ENCODE measurements around the gene RLN2.
"Not testable (repeated sequence)": the region's sequence is repeated elsewhere in the genome, so short reads cannot be mapped to it uniquely, and the experiment has no call there.

Gene RLN2

GRCh38 chr9:5303840-5304795 lies at the start of gene RLN2:
TSS of gene RLN2 (minus strand) at chr9:5304716. CDS start at chr9:5304580, 136 bp downstream.
- DNase-seq (ENCODE audit: insufficient read length, low spot score); FAIRE-seq: not testable (repeated sequence)

GRCh38 chr9:5354184-5354583 lies 49.7 kb upstream of the RLN2 start:
- FAIRE-seq (no peak), DNase-seq (ENCODE audit: insufficient read length, low spot score) (no peak)
- TF ChIP-seq CTCF (IDR thresholded peaks at IDR 0.05; ENCODE audit: insufficient read depth, missing control alignments): no peak

GRCh38 chr9:5352637-5353248 lies 48.2 kb upstream of the RLN2 start:
- DNase-seq (ENCODE audit: insufficient read length, low spot score): no peak
- TF ChIP-seq CTCF (IDR thresholded peaks at IDR 0.05; ENCODE audit: insufficient read depth, missing control alignments): no peak
- FAIRE-seq: no peak

- not testable (repeated sequence) for DNase-seq (ENCODE audit: insufficient read length, low spot score)
- FAIRE-seq: peak; percentile 44
Observed at GRCh38 chr9:5338992-5339981, 34.8 kb upstream of the RLN2 start, which contains the start of gene RLN1. TSS of gene RLN1 (minus strand) at chr9:5339876. CDS start at chr9:5339746, 130 bp downstream.

- FAIRE-seq (no peak), DNase-seq (ENCODE audit: insufficient read length, low spot score) (no peak)
- no peak for TF ChIP-seq CTCF (IDR thresholded peaks at IDR 0.05; ENCODE audit: insufficient read depth, missing control alignments)
Observed at GRCh38 chr9:5336688-5337087, 32.2 kb upstream of the RLN2 start.

- not testable (repeated sequence) for DNase-seq (ENCODE audit: insufficient read length, low spot score); FAIRE-seq
Observed at GRCh38 chr9:5331276-5331675, 26.8 kb upstream of the RLN2 start.

GRCh38 chr9:5326893-5327548 lies 22.5 kb upstream of the RLN2 start:
- FAIRE-seq: no peak
- TF ChIP-seq CTCF (IDR thresholded peaks at IDR 0.05; ENCODE audit: insufficient read depth, missing control alignments): no peak
- DNase-seq (ENCODE audit: insufficient read length, low spot score): no peak

- FAIRE-seq (no peak), DNase-seq (ENCODE audit: insufficient read length, low spot score) (no peak)
- TF ChIP-seq CTCF (IDR thresholded peaks at IDR 0.05; ENCODE audit: insufficient read depth, missing control alignments): no peak
Observed at GRCh38 chr9:5326187-5326586, 21.7 kb upstream of the RLN2 start.

GRCh38 chr9:5321601-5322000 lies 17.1 kb upstream of the RLN2 start:
- not testable (repeated sequence) for FAIRE-seq; DNase-seq (ENCODE audit: insufficient read length, low spot score)

Data from D721Med (cell line).